NK-92 treated with Interleukin-12 subunit alpha and Interleukin-12 subunit beta, amount 100 ng/mL, for 24 hours (cell line): Measurements from ENCODE around the gene TAF4B.
A peak's percentile ranks its signal among the peaks of the same experiment; 100 is the strongest.
"Not testable (repeated sequence)": the region's sequence is repeated elsewhere in the genome, so short reads cannot be mapped to it uniquely, and the experiment has no call there.

Experiments
- DNase-seq: peaks from one replicate; lab custom pipeline; 2025; lab: John Stamatoyannopoulos, UW

TAF4B gene

GRCh38 chr18:26226229-26227050, at the start of gene TAF4B:
TAF4B (plus strand) TSS chr18:26226445; CDS start chr18:26226934, 489 bp downstream.
- peak; percentile 84 for DNase-seq

- DNase-seq, result no peak
Measured at GRCh38 chr18:26181343-26181826, 44.9 kb upstream of the TAF4B start.

- no peak for DNase-seq
Measured at GRCh38 chr18:26183395-26184112, 42.7 kb upstream of the TAF4B start.

GRCh38 chr18:26185267-26185666, 41.0 kb upstream of the TAF4B start:
- no peak for DNase-seq

GRCh38 chr18:26190506-26190905, 35.7 kb upstream of the TAF4B start:
- DNase-seq, result no peak

GRCh38 chr18:26192233-26192632, 34.0 kb upstream of the TAF4B start:
- no peak for DNase-seq

GRCh38 chr18:26196605-26197004, 29.6 kb upstream of the TAF4B start:
- DNase-seq, result no peak

- not testable (repeated sequence) for DNase-seq
Measured at GRCh38 chr18:26202001-26202400, 24.2 kb upstream of the TAF4B start.

GRCh38 chr18:26205318-26205717, 20.9 kb upstream of the TAF4B start:
- no peak for DNase-seq

GRCh38 chr18:26206488-26206887, 19.8 kb upstream of the TAF4B start:
- DNase-seq, result no peak

- no peak for DNase-seq
Measured at GRCh38 chr18:26207937-26208336, 18.3 kb upstream of the TAF4B start.

- DNase-seq, result no peak
Measured at GRCh38 chr18:26208977-26209376, 17.3 kb upstream of the TAF4B start.

- DNase-seq, result no peak
Measured at GRCh38 chr18:26210147-26210546, 16.1 kb upstream of the TAF4B start.

- no peak for DNase-seq
Measured at GRCh38 chr18:26215247-26215970, 10.8 kb upstream of the TAF4B start.

GRCh38 chr18:26225022-26225693, 1.1 kb upstream of the TAF4B start:
- DNase-seq, result no peak

GRCh38 chr18:26225915-26226228, 373 bp upstream of the TAF4B start:
- DNase-seq, result no peak

GRCh38 chr18:26227051-26227670, 916 bp downstream of the TAF4B start:
- peak; percentile 42 for DNase-seq

GRCh38 chr18:26228562-26229260, 2.5 kb downstream of the TAF4B start:
- DNase-seq, result no peak

GRCh38 chr18:26230497-26230896, 4.3 kb downstream of the TAF4B start:
- DNase-seq, result no peak

- no peak for DNase-seq
Measured at GRCh38 chr18:26233208-26233607, 7.0 kb downstream of the TAF4B start.

GRCh38 chr18:26237363-26237762, 11.1 kb downstream of the TAF4B start:
- DNase-seq, result not testable (repeated sequence)
